GF-D8 (cell line): Measurements from ENCODE around the gene CFAP46.
"Not testable (repeated sequence)": the region's sequence is repeated elsewhere in the genome, so short reads cannot be mapped to it uniquely, and the experiment has no call there.

ENCODE experiments used
- DNase-seq: peaks from one replicate; lab custom pipeline; 2025; lab: John Stamatoyannopoulos, UW

CFAP46 gene

GRCh38 chr10:132806110-132806509 is 136.3 kb downstream of the CFAP46 start:
- no peak for DNase-seq

DNA sequence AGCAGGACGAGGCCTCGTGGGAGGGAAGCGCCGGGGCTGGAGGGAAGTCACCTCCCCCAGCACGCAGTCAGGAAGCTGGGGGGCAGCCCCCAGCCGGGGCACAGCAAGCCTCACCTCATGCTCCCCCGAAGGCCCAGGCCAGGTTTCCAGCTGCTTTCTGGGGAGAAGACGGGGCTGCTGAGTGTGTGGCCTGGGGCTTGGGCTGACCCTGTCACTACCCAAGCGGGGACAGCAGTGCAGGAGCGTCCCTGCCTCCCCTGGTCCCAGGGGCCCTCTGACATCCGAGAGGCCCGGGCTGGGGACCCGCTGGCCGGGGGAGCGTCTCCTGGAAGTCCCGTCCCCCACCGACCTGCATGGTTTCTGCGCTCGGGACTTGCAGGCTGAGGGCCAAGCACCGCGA is 136.8 kb downstream of the CFAP46 start:
- no peak for DNase-seq

GRCh38 chr10:132804785-132805426 is 137.5 kb downstream of the CFAP46 start:
- no peak for DNase-seq

- no peak for DNase-seq
Observed at GRCh38 chr10:132804287-132804686, 138.1 kb downstream of the CFAP46 start.

GRCh38 chr10:132803416-132804210 is 138.8 kb downstream of the CFAP46 start:
- no peak for DNase-seq

GRCh38 chr10:132802694-132803320 is 139.6 kb downstream of the CFAP46 start:
- no peak for DNase-seq

DNA sequence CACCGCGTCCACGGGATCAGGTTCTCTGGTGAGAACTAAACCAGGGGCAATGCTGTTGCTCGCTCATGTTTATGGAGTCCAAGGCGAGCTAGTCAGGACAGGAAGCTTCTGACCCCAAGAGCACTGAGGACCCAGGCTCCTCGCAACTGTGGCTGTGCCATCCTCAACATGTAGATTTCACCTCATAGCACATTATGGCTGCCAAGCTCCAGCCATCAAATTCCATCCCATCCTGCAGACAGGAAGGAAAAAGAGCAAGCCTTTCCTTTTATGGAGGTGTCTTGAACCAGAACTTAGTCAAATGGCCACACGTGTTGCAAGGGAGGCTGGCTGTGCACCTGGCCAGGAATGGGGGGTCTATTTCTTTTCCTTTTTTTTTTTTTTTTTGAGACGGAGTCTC is 140.3 kb downstream of the CFAP46 start:
- DNase-seq: no peak

- no peak for DNase-seq
Observed at GRCh38 chr10:132799865-132800264, 142.5 kb downstream of the CFAP46 start.

DNA sequence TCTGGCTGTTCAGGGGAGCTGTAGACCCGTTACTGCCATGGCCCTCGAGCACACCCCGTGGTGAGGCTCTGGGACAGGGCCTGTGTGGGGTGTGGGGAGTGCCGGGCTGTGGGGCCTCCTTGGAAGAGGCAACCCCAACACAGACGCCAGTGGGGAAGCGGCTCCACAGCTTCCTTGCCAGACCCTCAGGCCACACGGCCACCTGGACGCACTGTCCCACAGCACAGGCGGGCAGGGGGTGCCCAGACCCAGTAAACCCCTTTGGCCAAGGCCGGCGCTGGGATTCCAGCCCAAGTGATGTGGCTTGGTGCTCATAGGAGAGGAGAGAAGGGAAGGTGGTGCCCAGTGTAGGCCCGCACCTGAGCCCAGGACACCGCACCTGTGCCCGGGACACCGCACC is 143.5 kb downstream of the CFAP46 start:
- no peak for DNase-seq

- DNase-seq: no peak
Observed at GRCh38 chr10:132798403-132798802, 144.0 kb downstream of the CFAP46 start.

DNA sequence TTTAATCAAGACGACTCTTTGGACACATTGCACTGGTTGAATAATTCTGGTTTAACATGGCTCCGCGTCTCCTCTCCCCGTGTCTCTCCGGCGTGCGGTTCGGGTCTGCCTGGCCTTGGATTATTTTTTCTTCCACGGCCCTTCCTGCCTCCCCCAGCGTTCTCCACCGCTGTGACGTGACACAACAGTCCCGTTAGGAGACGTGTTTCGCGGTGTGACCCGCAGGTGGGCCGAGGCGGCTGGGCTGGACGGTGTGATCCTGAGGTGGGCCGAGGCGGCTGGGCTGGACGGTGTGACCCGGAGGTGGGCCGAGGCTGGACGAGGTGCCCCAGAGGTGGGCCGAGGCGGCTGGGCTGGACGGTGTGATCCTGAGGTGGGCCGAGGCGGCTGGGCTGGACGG is 144.4 kb downstream of the CFAP46 start:
- DNase-seq: not testable (repeated sequence)

DNA sequence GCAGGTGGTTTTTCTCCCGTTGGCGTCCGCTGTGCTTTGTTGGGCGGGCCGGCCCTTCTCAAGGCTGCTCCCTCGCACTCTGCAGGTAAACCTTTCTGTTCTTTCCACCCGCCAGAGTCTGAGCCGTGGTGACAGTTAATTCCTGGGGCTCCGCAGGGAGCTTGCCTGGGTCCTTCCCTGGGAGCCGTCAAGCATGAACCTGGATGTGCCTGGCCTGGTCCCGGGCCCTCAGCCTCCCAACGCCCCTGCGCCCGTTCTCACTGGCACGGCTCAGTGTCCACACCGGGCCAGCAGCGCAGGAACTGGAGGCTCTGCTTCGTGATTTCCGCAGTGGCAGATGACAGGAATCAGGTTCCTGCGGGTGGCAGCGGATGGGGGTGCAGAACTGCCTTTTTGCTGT is 145.5 kb downstream of the CFAP46 start:
- no peak for DNase-seq

DNA sequence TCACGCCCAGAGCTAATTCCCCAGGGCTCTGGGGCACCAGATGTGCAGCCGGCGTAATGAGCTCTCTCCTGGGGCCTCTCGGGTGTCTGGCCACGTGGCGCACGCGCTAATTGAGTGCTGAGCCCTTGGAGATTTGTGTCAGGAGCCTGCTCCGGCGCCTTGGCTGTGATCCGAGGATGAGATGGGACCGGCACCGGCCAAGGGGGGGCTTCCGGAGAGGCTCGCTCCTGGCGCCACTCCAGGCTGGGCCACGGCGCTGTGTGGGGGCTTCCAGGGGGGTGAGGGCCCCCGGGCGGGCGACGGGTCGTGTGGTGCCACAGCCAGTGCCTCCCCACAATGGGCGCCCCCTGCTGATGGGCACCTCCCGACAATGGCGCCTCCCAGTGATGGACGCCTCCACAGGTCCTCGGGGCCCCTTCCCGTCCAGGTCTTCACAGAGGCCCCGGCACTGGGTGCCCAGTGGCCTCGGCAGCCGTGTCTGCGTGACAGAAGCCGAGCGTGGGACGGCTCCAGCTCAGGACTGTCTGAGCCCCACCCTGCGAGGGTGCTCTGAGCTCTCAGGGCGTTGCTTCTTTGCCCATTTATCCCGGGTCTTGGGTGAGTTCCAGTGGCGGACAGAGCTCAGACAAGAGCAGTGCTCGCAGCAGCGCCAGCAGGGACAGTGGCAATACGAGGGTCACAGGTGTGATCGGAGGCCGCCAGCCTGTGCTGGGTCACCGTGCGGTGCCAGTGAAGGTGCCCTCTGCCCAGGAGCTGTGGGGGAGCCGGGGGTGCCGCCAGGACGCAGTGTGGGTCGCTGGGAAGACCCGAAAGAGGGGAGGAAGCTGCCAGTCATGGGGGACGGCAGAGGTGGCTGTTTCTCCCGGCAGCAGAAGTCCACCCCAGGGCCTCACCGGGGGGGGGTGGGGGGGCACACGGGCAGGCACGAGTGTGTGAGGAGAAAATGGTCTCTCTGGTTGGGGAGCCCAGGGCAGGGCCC is 148.2 kb downstream of the CFAP46 start:
- DNase-seq: no peak

GRCh38 chr10:132793213-132793612 is 149.2 kb downstream of the CFAP46 start:
- DNase-seq: no peak

- DNase-seq: no peak
Observed at GRCh38 chr10:132792796-132793195, 149.6 kb downstream of the CFAP46 start.

- DNase-seq: not testable (repeated sequence)
Observed at GRCh38 chr10:132792099-132792498, 150.3 kb downstream of the CFAP46 start.

GRCh38 chr10:132790934-132791829 is 151.2 kb downstream of the CFAP46 start:
- no peak for DNase-seq

DNA sequence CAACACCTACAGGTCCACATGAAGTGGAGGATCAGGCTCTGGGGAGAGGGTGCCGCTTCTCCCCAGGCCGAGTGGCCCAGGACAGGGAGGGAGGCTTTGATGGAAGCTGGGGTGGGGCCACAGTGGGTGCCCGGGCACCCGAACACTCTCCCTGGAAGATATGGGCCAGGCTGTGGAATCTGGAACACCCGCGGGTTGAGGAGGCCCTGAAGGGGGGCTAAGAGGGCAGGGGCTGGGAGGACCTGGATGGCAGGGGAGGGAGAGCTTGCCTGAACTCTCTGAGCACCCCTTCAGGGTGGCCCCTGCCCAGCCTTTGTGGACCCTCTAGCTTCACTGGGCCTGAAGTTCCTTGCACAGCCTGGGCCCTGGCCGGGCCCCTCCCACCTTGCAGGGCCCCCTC is 151.9 kb downstream of the CFAP46 start:
- no peak for DNase-seq

DNA sequence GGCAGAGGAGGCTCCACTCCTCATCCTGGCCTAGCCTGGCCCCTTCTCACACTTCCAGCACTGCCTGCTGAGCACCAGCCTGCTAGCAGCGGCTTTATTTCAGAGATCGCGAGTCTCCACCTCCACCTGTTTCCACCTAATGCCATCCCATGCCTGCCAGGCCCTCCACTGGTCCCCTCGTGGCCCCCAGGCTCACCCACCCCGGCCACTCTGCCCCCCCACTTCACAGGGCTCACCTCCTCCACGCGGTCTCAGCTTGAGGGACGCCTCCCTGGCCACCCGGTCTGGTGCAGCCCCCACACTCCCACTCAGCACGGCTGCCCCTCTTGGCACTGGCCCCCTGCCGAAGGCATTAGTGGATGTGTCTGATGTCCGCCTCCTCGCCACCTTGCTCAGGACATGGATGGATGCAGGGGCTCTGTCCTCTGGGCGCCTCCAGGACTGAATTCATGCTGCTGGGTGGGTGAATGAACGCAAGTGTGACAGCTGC is 152.7 kb downstream of the CFAP46 start:
- no peak for DNase-seq

DNA sequence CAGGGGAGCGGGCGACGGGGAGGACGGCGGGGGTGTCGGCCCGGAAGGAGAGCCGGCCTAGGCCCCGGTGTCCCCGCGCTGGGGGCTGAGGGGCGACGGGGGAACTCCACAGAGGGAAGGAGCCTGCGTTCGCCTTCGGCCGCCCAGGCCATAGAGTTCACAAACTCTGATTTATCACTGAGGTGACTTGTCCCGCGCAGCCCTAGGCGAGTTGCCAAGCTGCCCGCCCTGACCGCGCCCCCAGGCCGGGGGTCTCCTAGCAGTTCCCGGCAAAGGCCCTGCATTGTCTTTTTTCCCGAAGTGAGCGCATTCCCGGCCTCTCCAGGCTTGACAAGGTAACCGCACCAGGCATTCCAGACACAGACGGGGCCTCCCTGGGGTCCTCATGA is 153.5 kb downstream of the CFAP46 start:
- no peak for DNase-seq
